Placental pericyte (primary cell): ENCODE data around the gene GNRH2. TPM values are rescaled to one million over a fixed set of nuclear protein-coding genes. Genes with fewer than 3 reads are reported as not detected.

Experiments used
- total RNA-seq: library from RNA; depleted of rRNA; stranded (reverse); fragments of >200 nt; gene quantifications from 2 replicates; pipeline ENCODE4 v1.2.3, GENCODE V29; 2012

GNRH2 gene
- total RNA-seq = 0.29 TPM in 1 of 2 replicates, not detected in the other

GRCh38 chr20:3043322-3043721 lies at the start of gene GNRH2:
Gene GNRH2, plus strand, starts transcription at chr20:3043622. Its CDS starts 793 bp downstream, at chr20:3044415.

GRCh38 chr20:3045816-3046676 lies 2.6 kb downstream of the GNRH2 start, which contains the start of gene MRPS26:
Gene MRPS26, plus strand, starts transcription at chr20:3046052. Its CDS starts 17 bp downstream, at chr20:3046069.

GRCh38 chr20:3071610-3072529 lies 28.4 kb downstream of the GNRH2 start, which contains the start of gene OXT:
Gene OXT, plus strand, starts transcription at chr20:3071620. Its CDS starts 36 bp downstream, at chr20:3071656.

GRCh38 chr20:3084283-3084985 lies 41.0 kb downstream of the GNRH2 start, which contains the start of gene AVP:
Gene AVP, minus strand, starts transcription at chr20:3084724. Its CDS starts 50 bp downstream, at chr20:3084674.

Other genes starting within 250 kb of the GNRH2 start
- gene CPXM1, start 243.0 kb upstream of the GNRH2 start, total RNA-seq = 0.72 and 1.5 TPM in 2 replicates
- gene C20orf141, start 228.6 kb upstream of the GNRH2 start, total RNA-seq = not detected in 2 replicates
- gene TMEM239, start 227.3 kb upstream of the GNRH2 start, total RNA-seq = not detected in 2 replicates
- gene PCED1A, start 203.0 kb upstream of the GNRH2 start, total RNA-seq = 23.0 TPM in 2 replicates
- gene VPS16, start 202.9 kb upstream of the GNRH2 start, total RNA-seq = 30.0 and 48.0 TPM in 2 replicates
- gene PTPRA, start 170.1 kb upstream of the GNRH2 start, total RNA-seq = 29.1 and 40.9 TPM in 2 replicates
- 27.8 and 28.4 TPM in 2 replicates for gene MRPS26, start 2.4 kb downstream of the GNRH2 start, total RNA-seq
- not detected in 2 replicates for gene OXT, start 28.0 kb downstream of the GNRH2 start, total RNA-seq
- not detected in 2 replicates for gene AVP, start 41.1 kb downstream of the GNRH2 start, total RNA-seq
- 9.8 and 14.9 TPM in 2 replicates for gene FASTKD5, start 116.2 kb downstream of the GNRH2 start, total RNA-seq
- gene UBOX5, start 116.2 kb downstream of the GNRH2 start, total RNA-seq = 4.8 and 6.2 TPM in 2 replicates
- gene LZTS3, start 129.9 kb downstream of the GNRH2 start, total RNA-seq = 6.0 and 6.3 TPM in 2 replicates
- gene DDRGK1, start 161.1 kb downstream of the GNRH2 start, total RNA-seq = 25.2 and 49.0 TPM in 2 replicates
- gene ITPA, start 165.9 kb downstream of the GNRH2 start, total RNA-seq = 31.5 and 46.1 TPM in 2 replicates
- 2.2 and 2.9 TPM in 2 replicates for gene SLC4A11, start 195.6 kb downstream of the GNRH2 start, total RNA-seq